Left renal cortex interstitium (tissue), 4 donors: Measurements from ENCODE around the gene RHOF. TPM values are rescaled to one million over a fixed set of nuclear protein-coding genes. Genes with fewer than 3 reads are reported as not detected.

Experiments used
- DNase-seq, 4 donors: peaks; one replicate each; pipeline ENCODE4 v3.0.0-alpha.2; 2013; ENCODE audit warnings: low read depth in 4 of 4, low spot score in 2 of 4, missing footprints in 1 of 4
- polyA plus RNA-seq, 4 donors: library from polyadenylated mRNA; unstranded; fragments of 120-200 nt; gene quantifications; one replicate each; pipeline ENCODE4 v1.2.1, GENCODE V29; 2013; ENCODE audit not compliant: insufficient read length in 4 of 4

RHOF gene
- polyA plus RNA-seq, 4 donors = 9.6 to 15.4 (median 12.5) TPM

GRCh38 chr12:121820056-121820455 is 26.6 kb upstream of the RHOF start:
- DNase-seq = no peak

GRCh38 chr12:121819212-121819949 is 25.9 kb upstream of the RHOF start:
- DNase-seq = no peak

- DNase-seq = no peak
These were observed 24.2 kb upstream of the RHOF start for GRCh38 chr12:121817648-121818043.

GRCh38 chr12:121816925-121817647 is 23.6 kb upstream of the RHOF start:
- no peak for DNase-seq

GRCh38 chr12:121815263-121815662 is 21.8 kb upstream of the RHOF start:
- DNase-seq = no peak

GRCh38 chr12:121814429-121815119 is 21.1 kb upstream of the RHOF start:
- DNase-seq = no peak

- no peak for DNase-seq
These were observed 20.5 kb upstream of the RHOF start for GRCh38 chr12:121813951-121814350.

GRCh38 chr12:121812921-121813896 is 19.7 kb upstream of the RHOF start:
- DNase-seq = no peak

GRCh38 chr12:121812320-121812871 is 18.9 kb upstream of the RHOF start:
- no peak for DNase-seq

GRCh38 chr12:121811434-121812319 is 18.2 kb upstream of the RHOF start:
- no peak for DNase-seq

GRCh38 chr12:121810833-121811433 is 17.4 kb upstream of the RHOF start:
- DNase-seq = no peak

GRCh38 chr12:121810234-121810817 is 16.8 kb upstream of the RHOF start:
- no peak for DNase-seq

- no peak for DNase-seq
These were observed 16.2 kb upstream of the RHOF start for GRCh38 chr12:121809712-121810116.

- DNase-seq = no peak
These were observed 15.1 kb upstream of the RHOF start for GRCh38 chr12:121808623-121809022.

- no peak for DNase-seq
These were observed 14.3 kb upstream of the RHOF start for GRCh38 chr12:121807642-121808347.

- no peak for DNase-seq
These were observed 13.3 kb upstream of the RHOF start for GRCh38 chr12:121806546-121807423.
